AG09309 (cell line): ENCODE measurements around the gene AP1S3.

Source experiments
- DNase-seq: peaks from one replicate; pipeline ENCODE4 v3.0.0-alpha.2; 2010; ENCODE audit warnings: low read depth
- H3K4me3 ChIP-seq: 2 replicates; pipeline ENCODE4 v1.5.1; 2011; ENCODE audit warnings: mild to moderate bottlenecking, low read depth, low read length, moderate library complexity; ENCODE audit not compliant: control insufficient read depth
- TF ChIP-seq, protein P1 (sequence below): IDR thresholded peaks from 2 replicates; pipeline ENCODE4 v1.5.1; 2011; ENCODE audit warnings: mild to moderate bottlenecking, low read depth, low read length, inconsistent platforms; ENCODE audit not compliant: insufficient read depth, control insufficient read depth; ENCODE audit errors: missing control alignments

AP1S3 gene

DNA sequence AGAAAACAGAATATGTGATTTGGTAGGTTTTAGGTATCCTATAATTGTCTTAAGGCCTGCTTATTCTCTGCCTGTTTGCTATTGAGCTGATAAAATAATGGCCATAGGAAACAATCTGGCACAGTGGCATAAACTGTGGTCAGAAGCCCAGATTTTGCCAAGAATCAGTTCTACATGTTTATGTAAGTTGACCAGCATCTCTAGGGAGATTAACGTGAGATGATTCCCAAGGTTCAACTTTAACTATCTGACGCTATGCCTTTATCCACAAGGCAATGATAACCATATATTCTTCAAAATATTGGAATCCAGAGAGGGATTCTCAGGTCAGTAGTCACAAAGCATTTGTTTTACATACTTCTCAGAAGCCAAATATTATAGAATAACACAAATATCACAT is 25.6 kb downstream of the AP1S3 start:
- no peak for DNase-seq
- TF ChIP-seq, protein P1, sequence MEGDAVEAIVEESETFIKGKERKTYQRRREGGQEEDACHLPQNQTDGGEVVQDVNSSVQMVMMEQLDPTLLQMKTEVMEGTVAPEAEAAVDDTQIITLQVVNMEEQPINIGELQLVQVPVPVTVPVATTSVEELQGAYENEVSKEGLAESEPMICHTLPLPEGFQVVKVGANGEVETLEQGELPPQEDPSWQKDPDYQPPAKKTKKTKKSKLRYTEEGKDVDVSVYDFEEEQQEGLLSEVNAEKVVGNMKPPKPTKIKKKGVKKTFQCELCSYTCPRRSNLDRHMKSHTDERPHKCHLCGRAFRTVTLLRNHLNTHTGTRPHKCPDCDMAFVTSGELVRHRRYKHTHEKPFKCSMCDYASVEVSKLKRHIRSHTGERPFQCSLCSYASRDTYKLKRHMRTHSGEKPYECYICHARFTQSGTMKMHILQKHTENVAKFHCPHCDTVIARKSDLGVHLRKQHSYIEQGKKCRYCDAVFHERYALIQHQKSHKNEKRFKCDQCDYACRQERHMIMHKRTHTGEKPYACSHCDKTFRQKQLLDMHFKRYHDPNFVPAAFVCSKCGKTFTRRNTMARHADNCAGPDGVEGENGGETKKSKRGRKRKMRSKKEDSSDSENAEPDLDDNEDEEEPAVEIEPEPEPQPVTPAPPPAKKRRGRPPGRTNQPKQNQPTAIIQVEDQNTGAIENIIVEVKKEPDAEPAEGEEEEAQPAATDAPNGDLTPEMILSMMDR = no peak
- no peak overlapping the region for H3K4me3 ChIP-seq

DNA sequence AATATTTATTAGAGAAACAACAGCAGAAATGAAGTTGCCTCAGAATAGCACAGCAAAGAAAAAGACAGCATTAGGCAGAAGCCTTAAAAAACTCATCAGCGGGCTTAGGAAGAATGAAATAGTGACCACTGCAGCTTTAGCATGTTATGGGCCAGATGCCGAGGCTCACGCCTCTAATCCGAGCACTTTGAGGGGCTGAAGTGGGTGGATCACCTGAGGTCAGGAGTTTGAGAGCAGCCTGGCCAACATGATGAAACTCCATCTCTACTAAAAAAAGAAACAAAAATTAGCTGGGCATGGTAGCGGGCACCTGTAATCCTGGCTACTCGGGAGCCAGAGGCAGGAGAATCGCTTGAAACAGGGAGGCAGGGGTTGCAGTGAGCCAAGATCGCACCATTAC is 32.4 kb downstream of the AP1S3 start:
- no peak overlapping the region for H3K4me3 ChIP-seq
- no peak for DNase-seq
- TF ChIP-seq, protein P1 = no peak

DNA sequence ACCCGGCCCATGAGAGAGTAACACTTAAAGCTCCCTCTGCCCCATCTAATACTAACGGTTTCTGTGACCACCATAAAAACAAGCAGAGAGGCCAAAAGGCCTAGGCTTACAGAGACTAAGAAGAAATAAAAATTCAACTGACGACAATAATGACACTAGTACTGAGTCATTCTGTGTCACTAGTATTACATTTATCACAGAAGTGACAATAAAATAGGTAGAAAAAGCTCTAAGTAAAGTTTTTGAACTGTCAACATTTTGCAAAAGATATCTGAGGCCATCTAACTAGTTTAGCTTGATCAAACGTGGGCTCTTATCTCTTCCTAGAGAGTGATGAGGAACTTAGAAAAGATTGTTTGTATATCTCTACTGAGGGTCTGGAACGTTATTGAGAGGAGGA is 35.6 kb downstream of the AP1S3 start:
- H3K4me3 ChIP-seq = no peak overlapping the region
- no peak for DNase-seq
- TF ChIP-seq, protein P1 = no peak

DNA sequence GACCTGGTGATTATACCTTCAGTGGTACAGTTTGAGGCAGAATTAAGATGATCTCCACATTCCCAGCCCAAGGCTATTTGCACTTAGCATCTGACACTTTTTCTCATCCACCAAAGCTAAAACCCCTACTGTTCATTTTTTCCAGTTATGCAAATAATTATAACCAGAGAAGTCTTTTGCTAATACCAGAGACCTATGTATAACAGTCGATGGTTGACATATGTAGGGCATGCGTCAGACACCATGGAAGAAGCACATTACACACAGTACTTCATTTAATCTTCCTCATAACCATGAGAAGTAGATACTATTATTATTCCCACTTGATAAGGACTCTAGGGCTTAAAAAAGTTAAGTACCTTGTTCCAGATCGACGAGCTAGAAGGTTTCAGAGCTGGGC is 36.5 kb downstream of the AP1S3 start:
- TF ChIP-seq, protein P1 = no peak
- no peak overlapping the region for H3K4me3 ChIP-seq
- no peak for DNase-seq

DNA sequence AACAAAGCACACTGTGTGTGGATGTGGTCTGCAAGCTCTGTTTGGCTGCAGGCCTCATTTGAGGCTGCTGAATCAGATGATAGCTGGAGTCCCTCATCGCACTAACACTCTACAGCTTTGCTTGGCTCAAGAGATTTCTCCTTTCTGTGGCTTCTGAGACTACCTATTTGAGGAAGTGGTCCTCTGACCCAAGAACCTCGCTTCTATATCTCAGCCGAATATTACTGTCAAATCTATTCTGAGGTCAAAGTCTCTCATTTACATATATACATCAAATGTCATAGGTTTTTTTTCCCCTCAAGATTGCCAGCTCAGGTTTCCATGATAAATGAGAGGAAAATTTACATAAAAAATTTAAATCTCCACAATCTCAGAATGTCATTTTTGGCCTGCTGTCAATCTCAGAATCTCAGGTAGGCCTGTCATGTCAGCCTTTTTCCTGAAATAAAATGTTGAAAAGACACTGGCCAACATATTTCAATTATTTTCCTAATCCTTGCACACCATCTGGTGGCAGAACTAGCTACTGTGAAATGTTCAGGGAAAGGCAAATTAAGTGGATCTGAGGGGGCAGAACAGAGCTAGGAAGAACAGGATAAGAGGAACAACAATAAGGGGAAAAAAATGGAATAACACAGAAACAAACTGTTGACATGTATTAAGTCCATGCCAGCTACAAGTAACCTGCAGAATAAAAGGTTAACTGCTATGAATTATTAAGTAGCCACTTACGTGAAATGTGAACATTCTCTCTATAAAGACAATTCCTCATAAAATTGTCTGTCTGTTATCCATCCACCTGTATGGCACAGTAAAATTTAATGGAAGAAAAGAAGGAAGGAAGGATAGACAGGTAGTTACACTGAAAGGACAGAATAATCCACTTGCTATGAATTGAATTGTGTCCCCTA is 39.3 kb downstream of the AP1S3 start:
- TF ChIP-seq, protein P1 = peak; percentile 66
- DNase-seq = no peak
- H3K4me3 ChIP-seq = no peak overlapping the region

DNA sequence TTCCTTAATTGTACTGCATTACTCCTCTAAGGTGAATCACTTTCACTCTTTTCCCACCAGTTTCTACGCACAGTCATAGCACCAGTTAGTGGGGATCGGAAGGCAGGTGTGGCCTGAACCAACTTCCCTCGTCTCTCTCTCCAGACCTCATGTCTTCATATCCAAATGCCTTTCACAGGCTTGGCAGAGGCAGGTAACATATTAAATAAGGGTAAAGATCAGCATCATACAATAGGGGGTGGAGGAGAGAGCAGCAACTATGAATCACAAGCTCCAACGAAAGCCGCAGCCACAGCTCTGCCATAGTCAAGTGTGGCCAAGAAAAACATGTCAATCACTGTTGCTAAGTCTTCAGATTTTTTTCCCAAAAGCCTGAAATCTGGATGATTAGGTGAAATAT is 40.3 kb downstream of the AP1S3 start:
- TF ChIP-seq, protein P1 = no peak
- DNase-seq = no peak

DNA sequence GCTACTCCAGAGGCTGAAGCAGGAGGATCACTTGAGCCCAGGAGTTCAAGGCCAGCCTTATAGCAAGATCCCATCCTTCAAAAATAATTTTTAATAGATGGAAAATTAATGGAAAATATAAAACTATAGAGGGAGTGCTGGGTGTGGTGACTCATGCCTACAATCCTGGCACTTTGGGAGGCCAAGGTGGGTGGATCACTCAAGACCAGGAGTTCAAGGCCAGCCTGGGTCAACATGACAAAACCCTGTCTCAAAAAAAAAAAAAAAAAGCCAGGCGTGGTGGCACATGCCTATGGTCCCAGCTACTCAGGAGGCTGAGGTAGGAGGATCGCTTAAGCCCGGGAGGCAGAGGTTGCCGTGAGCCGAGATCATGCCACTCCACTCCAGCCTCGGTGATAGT is 48.0 kb downstream of the AP1S3 start:
- no peak overlapping the region for H3K4me3 ChIP-seq
- TF ChIP-seq, protein P1 = no peak
- DNase-seq = no peak

More for the DNA sequence above, 40.3 kb downstream of the AP1S3 start:
- no peak overlapping the region for H3K4me3 ChIP-seq
